Esophagus muscularis mucosa (tissue), 3 donors: ENCODE measurements around the gene NR2F1-AS1.

Experiments
- EP300 ChIP-seq: sonication (generic); formaldehyde crosslinking; IDR thresholded peaks from one replicate; pipeline ENCODE4 v1.6.1; 2017; ENCODE audit warnings: antibody characterized with exemption
- TF ChIP-seq, protein P1 (sequence below), 3 experiments: fragments of 200-600 bp in 2 of 3; fragments of 450-650 bp in 1 of 3; sonication (generic) in 2 of 3; IDR thresholded peaks; one replicate each; pipeline ENCODE4 v1.5.1; 2017 to 2019; ENCODE audit warnings: antibody characterized with exemption in 3 of 3, mild to moderate bottlenecking in 2 of 3, moderate library complexity in 1 of 3

DNA sequence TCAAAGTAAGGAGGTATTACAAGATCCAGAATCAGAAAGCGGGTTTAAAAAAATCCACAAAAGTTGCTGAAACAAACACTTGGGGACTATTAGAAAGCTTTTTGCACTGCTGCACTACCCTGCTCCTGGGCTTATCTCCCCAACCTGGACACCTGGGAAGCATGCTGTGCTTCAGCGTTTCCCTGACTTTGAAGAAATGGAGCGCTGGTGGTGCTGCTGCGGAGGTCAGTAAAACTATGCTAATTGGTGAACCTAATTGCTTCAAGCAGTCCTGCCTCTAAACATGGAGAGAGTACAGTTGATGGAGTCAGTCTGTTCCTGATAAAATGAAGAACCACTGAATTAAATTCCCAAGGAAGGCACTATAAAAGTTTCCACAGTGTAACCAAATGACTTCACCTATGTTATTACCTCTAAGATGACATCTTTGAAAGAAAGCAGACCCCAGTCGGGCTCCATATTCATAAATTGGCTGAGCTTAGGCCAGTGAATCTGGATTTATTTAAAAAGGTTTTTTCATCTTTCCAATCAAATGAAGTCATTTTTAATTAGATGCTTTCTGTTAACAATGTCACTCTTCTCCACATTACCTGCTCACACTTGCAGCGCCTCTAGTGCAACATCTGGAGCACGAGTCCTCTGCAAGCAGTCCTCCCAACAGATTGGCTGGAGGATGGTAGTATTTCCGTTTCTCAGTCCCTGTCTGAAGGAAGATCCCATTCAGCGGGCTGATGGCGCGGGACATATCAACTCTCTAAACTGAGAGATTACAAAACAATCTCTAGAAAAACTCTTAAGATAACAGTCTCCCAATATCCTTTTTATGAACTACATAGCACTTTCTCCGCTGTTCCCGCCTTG, 11.5 kb downstream of the NR2F1-AS1 start:
- no peak for TF ChIP-seq EP300
- TF ChIP-seq, protein P1, sequence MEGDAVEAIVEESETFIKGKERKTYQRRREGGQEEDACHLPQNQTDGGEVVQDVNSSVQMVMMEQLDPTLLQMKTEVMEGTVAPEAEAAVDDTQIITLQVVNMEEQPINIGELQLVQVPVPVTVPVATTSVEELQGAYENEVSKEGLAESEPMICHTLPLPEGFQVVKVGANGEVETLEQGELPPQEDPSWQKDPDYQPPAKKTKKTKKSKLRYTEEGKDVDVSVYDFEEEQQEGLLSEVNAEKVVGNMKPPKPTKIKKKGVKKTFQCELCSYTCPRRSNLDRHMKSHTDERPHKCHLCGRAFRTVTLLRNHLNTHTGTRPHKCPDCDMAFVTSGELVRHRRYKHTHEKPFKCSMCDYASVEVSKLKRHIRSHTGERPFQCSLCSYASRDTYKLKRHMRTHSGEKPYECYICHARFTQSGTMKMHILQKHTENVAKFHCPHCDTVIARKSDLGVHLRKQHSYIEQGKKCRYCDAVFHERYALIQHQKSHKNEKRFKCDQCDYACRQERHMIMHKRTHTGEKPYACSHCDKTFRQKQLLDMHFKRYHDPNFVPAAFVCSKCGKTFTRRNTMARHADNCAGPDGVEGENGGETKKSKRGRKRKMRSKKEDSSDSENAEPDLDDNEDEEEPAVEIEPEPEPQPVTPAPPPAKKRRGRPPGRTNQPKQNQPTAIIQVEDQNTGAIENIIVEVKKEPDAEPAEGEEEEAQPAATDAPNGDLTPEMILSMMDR (IDR thresholded peaks at IDR 0.05) = no peak
